DOHH2 (cell line): ENCODE data around the gene CST6.
"Not testable (repeated sequence)": the region's sequence is repeated elsewhere in the genome, so short reads cannot be mapped to it uniquely, and the experiment has no call there.

Source experiments
- H3F3A ChIP-seq: fragments of 200-600 bp; sonication (generic), shearing (Covaris generic); 2 replicates; pipeline ENCODE4 v1.6.0; 2016; ENCODE audit warnings: antibody characterized with exemption, mild to moderate bottlenecking; ENCODE audit not compliant: control insufficient read depth, insufficient read depth
- H3K27ac ChIP-seq: fragments of 200-600 bp; sonication (generic); 2 replicates; pipeline ENCODE4 v1.5.1; 2014; ENCODE audit warnings: low read depth, mild to moderate bottlenecking, low read length, moderate library complexity
- H3K27me3 ChIP-seq: fragments of 200-600 bp; sonication (generic); 2 replicates; pipeline ENCODE4 v1.6.1; 2014; ENCODE audit warnings: mild to moderate bottlenecking, low read length, mixed read lengths; ENCODE audit not compliant: control insufficient read depth
- H3K36me3 ChIP-seq: fragments of 200-600 bp; sonication (generic); 2 replicates; pipeline ENCODE4 v1.6.1; 2014; ENCODE audit warnings: mild to moderate bottlenecking, low read length, moderate library complexity, mixed read lengths; ENCODE audit not compliant: control insufficient read depth
- H3K4me1 ChIP-seq: fragments of 200-600 bp; sonication (generic); 2 replicates; pipeline ENCODE4 v1.6.1; 2014; ENCODE audit warnings: mild to moderate bottlenecking, low read length, mixed read lengths; ENCODE audit not compliant: control insufficient read depth
- H3K4me2 ChIP-seq: fragments of 200-600 bp; sonication (generic); 2 replicates; pipeline ENCODE4 v1.6.0; 2014; ENCODE audit warnings: mild to moderate bottlenecking, low read length, moderate library complexity
- H3K4me3 ChIP-seq: fragments of 200-600 bp; sonication (generic); 2 replicates; pipeline ENCODE4 v1.5.1; 2014; ENCODE audit warnings: mild to moderate bottlenecking, low read length, mixed read lengths
- H3K79me2 ChIP-seq: fragments of 200-600 bp; sonication (generic); 2 replicates; pipeline ENCODE4 v1.6.1; 2014; ENCODE audit warnings: mild to moderate bottlenecking, low read length, mixed read lengths; ENCODE audit not compliant: control insufficient read depth
- H3K9me2 ChIP-seq: fragments of 200-600 bp; sonication (generic); replicated peaks from 2 replicates; pipeline ENCODE4 v1.6.1; 2014; ENCODE audit warnings: mild to moderate bottlenecking, low read length, mixed read lengths; ENCODE audit not compliant: control insufficient read depth
- H3K9me3 ChIP-seq: fragments of 200-600 bp; sonication (generic); 2 replicates; pipeline ENCODE4 v1.6.1; 2014; ENCODE audit warnings: antibody characterized with exemption, low read length, mixed read lengths; ENCODE audit not compliant: control insufficient read depth, insufficient read depth
- H4K20me1 ChIP-seq: fragments of 200-600 bp; sonication (generic); 2 replicates; pipeline ENCODE4 v1.6.0; 2014; ENCODE audit warnings: low read depth, mild to moderate bottlenecking, antibody characterized with exemption, low read length, moderate library complexity; ENCODE audit not compliant: control insufficient read depth, insufficient read depth
- EZH2phosphoT487 ChIP-seq: fragments of 200-600 bp; sonication (generic); IDR thresholded peaks from 2 replicates; pipeline ENCODE4 v1.6.1; 2017; ENCODE audit warnings: borderline replicate concordance, mild to moderate bottlenecking, antibody characterized with exemption, low read length, moderate library complexity, mixed read lengths
- TF ChIP-seq, protein P1 (sequence below): fragments of 200-600 bp; sonication (generic); IDR thresholded peaks from one replicate; pipeline ENCODE4 v1.5.1; 2014; ENCODE audit warnings: antibody characterized with exemption, mild to moderate bottlenecking, low read depth, low read length; ENCODE audit not compliant: poor library complexity, severe bottlenecking

CST6 gene

GRCh38 chr11:66020212-66020611, 8.4 kb downstream of the CST6 start:
- H3K4me2 ChIP-seq: no peak overlapping the region
- H3K27me3 ChIP-seq: peaks cover 3% of the 10 kb centered on the region; the same call in 1 of the 2 replicates
- H4K20me1 ChIP-seq: no peaks in the 10 kb centered on the region
- peaks cover 5% of the 10 kb centered on the region; the same call in 1 of the 2 replicates for H3K4me1 ChIP-seq
- H3K27ac ChIP-seq: no peak overlapping the region
- no peak for TF ChIP-seq EZH2phosphoT487
- TF ChIP-seq, protein P1, sequence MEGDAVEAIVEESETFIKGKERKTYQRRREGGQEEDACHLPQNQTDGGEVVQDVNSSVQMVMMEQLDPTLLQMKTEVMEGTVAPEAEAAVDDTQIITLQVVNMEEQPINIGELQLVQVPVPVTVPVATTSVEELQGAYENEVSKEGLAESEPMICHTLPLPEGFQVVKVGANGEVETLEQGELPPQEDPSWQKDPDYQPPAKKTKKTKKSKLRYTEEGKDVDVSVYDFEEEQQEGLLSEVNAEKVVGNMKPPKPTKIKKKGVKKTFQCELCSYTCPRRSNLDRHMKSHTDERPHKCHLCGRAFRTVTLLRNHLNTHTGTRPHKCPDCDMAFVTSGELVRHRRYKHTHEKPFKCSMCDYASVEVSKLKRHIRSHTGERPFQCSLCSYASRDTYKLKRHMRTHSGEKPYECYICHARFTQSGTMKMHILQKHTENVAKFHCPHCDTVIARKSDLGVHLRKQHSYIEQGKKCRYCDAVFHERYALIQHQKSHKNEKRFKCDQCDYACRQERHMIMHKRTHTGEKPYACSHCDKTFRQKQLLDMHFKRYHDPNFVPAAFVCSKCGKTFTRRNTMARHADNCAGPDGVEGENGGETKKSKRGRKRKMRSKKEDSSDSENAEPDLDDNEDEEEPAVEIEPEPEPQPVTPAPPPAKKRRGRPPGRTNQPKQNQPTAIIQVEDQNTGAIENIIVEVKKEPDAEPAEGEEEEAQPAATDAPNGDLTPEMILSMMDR: no peak
- H3K9me3 ChIP-seq: no peaks in the 10 kb centered on the region
- no peaks in the 10 kb centered on the region for H3K36me3 ChIP-seq
- no peaks in the 10 kb centered on the region for H3F3A ChIP-seq
- no peaks in the 10 kb centered on the region for H3K9me2 ChIP-seq
- no peaks in the 10 kb centered on the region for H3K79me2 ChIP-seq
- H3K4me3 ChIP-seq: no peak overlapping the region

DNA sequence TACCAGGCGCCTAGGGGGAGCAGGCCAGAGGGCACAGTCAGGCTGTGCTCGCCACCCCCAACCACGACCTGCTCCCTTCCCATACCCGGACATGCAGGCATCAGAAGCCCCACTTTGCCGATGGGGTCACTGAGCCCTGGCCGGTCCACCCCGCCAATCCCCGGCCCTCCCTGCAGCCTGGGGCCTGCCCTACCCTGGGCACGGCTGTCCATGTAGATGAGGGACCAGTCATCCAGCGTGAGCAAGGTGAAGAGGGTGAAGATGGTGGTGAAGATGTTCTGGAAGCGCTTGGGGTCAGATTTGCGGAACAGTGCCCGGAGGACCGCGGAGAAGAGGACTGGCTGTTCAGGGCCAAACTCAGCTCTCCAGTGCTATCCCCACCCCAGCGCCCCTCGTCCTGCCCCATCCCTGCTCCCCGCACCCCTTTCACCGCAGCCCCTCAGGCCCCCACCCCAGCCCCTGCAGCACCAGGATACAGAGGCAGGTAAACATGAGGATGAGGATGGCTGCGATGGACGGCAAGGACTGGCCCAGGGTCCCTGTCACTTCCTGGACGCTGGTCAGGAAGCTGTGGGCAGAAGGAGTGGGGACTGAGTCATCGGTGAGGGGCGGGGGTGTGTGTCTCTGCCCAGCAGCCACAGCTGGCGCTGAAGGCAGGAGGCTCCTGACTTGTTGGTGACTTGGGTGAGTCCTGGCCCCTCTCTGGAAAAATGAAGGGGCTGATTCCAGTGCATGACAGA, 9.0 kb downstream of the CST6 start:
- Histone ChIP-seq H3K4me2 (no peak overlapping the region), H3K4me1 (peaks cover 5% of the 10 kb centered on the region; the same call in 1 of the 2 replicates), H3K4me3 (no peak overlapping the region), H3K9me2 (no peaks in the 10 kb centered on the region), H3K27ac (no peak overlapping the region), H4K20me1 (no peaks in the 10 kb centered on the region), H3K79me2 (no peaks in the 10 kb centered on the region), H3K36me3 (no peaks in the 10 kb centered on the region), H3K9me3 (no peaks in the 10 kb centered on the region), H3K27me3 (peaks cover 3% of the 10 kb centered on the region; the same call in 1 of the 2 replicates), H3F3A (no peaks in the 10 kb centered on the region)
- no peak for TF ChIP-seq EZH2phosphoT487
- TF ChIP-seq, protein P1: no peak

GRCh38 chr11:66022401-66023185, 10.8 kb downstream of the CST6 start:
- TF ChIP-seq, protein P1: peak; percentile 92
- TF ChIP-seq EZH2phosphoT487: no peak
- Histone ChIP-seq H3K27me3 (peaks cover 3% of the 10 kb centered on the region; the same call in 1 of the 2 replicates), H3K9me3 (no peaks in the 10 kb centered on the region), H3K4me1 (peaks cover 5% of the 10 kb centered on the region; the same call in 1 of the 2 replicates), H3K9me2 (no peaks in the 10 kb centered on the region), H3F3A (no peaks in the 10 kb centered on the region), H4K20me1 (no peaks in the 10 kb centered on the region), H3K79me2 (no peaks in the 10 kb centered on the region), H3K36me3 (no peaks in the 10 kb centered on the region), H3K4me3 (no peak overlapping the region), H3K4me2 (peak overlapping the region; percentile 39), H3K27ac (no peak overlapping the region)

DNA sequence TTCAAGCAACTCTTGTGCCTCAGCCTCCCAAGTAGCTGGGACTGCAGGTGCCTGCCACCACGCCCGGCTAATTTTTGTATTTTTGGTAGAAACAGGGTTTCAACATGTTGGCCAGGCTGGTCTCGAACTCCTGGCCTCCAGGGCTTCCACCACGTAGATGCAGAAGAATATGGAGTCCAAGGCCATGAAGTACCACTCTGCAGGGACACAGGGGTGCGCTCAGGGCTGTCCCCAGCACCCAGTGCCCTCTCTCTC, 11.3 kb downstream of the CST6 start:
- not testable (repeated sequence) for H3K4me3 ChIP-seq, H3K4me2 ChIP-seq, H3K27ac ChIP-seq, H4K20me1 ChIP-seq, H3K27me3 ChIP-seq, H3K9me2 ChIP-seq, H3K79me2 ChIP-seq, H3F3A ChIP-seq, H3K4me1 ChIP-seq, H3K36me3 ChIP-seq, H3K9me3 ChIP-seq
